SJCRH30 (cell line): ENCODE measurements around the gene ARL6IP6. TPM values are rescaled to one million over a fixed set of nuclear protein-coding genes. Genes with fewer than 3 reads are reported as not detected.

Experiments
- DNase-seq, 2 experiments: peaks; one replicate each; pipeline ENCODE4 v3.0.0-alpha.2; 2015 to 2020
- H3K27ac ChIP-seq: fragments of 250-450 bp; sonication (Bioruptor Pico); 2 replicates; pipeline ENCODE4 v1.5.1; 2020; ENCODE audit warnings: mild to moderate bottlenecking, moderate library complexity
- H3K27me3 ChIP-seq: fragments of 250-450 bp; sonication (Bioruptor Pico); 2 replicates; pipeline ENCODE4 v1.5.1; 2020; ENCODE audit warnings: mild to moderate bottlenecking, moderate library complexity
- H3K36me3 ChIP-seq: fragments of 250-450 bp; sonication (Bioruptor Pico); 2 replicates; pipeline ENCODE4 v1.5.1; 2020; ENCODE audit warnings: mild to moderate bottlenecking, moderate library complexity
- H3K4me1 ChIP-seq: fragments of 250-450 bp; sonication (Bioruptor Pico); 2 replicates; pipeline ENCODE4 v1.5.1; 2020; ENCODE audit warnings: mild to moderate bottlenecking, moderate library complexity
- H3K4me3 ChIP-seq: fragments of 250-450 bp; sonication (Bioruptor Pico); 2 replicates; pipeline ENCODE4 v1.5.1; 2020; ENCODE audit warnings: mild to moderate bottlenecking, moderate library complexity
- H3K9me3 ChIP-seq: fragments of 250-450 bp; sonication (Bioruptor Pico); replicated peaks from 2 replicates; pipeline ENCODE4 v1.5.1; 2020; ENCODE audit warnings: mild to moderate bottlenecking, moderate library complexity
- total RNA-seq: library from RNA; depleted of rRNA; stranded (reverse); fragments of >200 nt; shearing (Covaris generic); gene quantifications from 2 replicates; pipeline ENCODE4 v1.2.3, GENCODE V29; 2014; rRNA removed

The ARL6IP6 gene
- total RNA-seq, 1 experiment from 2014 or later, result 46.8 TPM

GRCh38 chr2:152804687-152805408 is 86.4 kb downstream of the ARL6IP6 start:
- Histone ChIP-seq H3K4me3 (no peak overlapping the region), H3K27ac (no peak overlapping the region), H3K9me3 (no peaks in the 10 kb centered on the region), H3K36me3 (no peaks in the 10 kb centered on the region), H3K27me3 (no peaks in the 10 kb centered on the region), H3K4me1 (no peaks in the 10 kb centered on the region)
- no peak for DNase-seq

DNA sequence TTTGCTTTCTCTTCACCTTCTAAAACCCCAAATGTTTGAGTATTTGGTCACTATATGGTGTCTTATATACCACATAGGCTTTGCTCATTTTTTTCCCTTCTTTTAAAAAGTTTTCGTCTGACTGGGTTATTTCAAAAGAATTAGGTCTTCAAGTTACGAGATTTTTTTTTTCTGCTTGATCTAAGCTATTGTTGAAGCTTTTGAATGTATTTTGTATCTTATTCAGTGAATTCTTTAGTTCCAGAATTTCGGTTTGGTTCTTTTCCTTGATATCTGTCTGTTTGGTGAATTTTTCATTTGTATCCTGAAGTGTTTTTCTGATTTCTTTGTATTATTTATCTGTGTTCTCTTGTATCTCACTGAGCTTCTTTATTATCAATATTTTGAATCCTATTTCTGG is 93.5 kb downstream of the ARL6IP6 start:
- peaks cover 5% of the 10 kb centered on the region; the same call in 1 of the 2 replicates for H3K9me3 ChIP-seq
- no peak overlapping the region for H3K4me3 ChIP-seq
- no peak for DNase-seq
- H3K4me1 ChIP-seq, result no peaks in the 10 kb centered on the region
- H3K36me3 ChIP-seq, result no peaks in the 10 kb centered on the region
- no peaks in the 10 kb centered on the region for H3K27me3 ChIP-seq
- no peak overlapping the region for H3K27ac ChIP-seq

Other genes starting within 250 kb of the ARL6IP6 start
- 152 and 174 TPM in 2 replicates for gene PRPF40A, start 1.2 kb upstream of the ARL6IP6 start, total RNA-seq